Stimulated activated CD4-positive, alpha-beta T cell treated with anti-CD3 and anti-CD28 coated beads, Interleukin-1b, Interleukin-23, amount 100 ng/mL, for 4 hours (primary cell): ENCODE results near the gene TYR.
"Not testable (repeated sequence)": the region's sequence is repeated elsewhere in the genome, so short reads cannot be mapped to it uniquely, and the experiment has no call there.

Experiments
- DNase-seq, 2 donors: peaks; one replicate each; pipeline ENCODE4 v3.0.0-alpha.2; 2020; ENCODE audit warnings: low read depth in 2 of 2

Gene TYR

GRCh38 chr11:89177691-89178231 lies at the start of gene TYR:
TYR (plus strand) TSS chr11:89177875; CDS start chr11:89177954, 79 bp downstream.
- DNase-seq: no peak

DNA sequence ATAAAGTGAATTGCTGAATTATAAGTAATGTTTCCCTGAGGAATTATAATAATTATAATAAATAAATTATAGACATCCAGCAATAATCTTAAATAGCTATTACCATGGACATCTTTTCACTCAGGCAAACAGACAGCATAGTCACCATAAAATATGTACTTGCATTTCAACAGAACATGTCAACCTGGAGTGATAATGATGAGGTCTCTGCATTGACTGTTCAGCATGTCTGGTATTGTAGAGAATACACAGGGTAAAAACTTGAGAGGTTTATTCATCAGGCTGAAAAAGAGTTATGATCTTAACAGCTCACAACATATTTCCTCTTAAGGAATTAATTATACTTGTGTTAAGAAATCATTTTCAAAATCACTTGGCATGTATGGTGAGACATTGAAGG lies 41.1 kb upstream of the TYR start:
- DNase-seq: no peak

GRCh38 chr11:89147229-89147628 lies 30.4 kb upstream of the TYR start:
- DNase-seq: no peak

GRCh38 chr11:89159974-89160373 lies 17.7 kb upstream of the TYR start:
- no peak for DNase-seq

DNA sequence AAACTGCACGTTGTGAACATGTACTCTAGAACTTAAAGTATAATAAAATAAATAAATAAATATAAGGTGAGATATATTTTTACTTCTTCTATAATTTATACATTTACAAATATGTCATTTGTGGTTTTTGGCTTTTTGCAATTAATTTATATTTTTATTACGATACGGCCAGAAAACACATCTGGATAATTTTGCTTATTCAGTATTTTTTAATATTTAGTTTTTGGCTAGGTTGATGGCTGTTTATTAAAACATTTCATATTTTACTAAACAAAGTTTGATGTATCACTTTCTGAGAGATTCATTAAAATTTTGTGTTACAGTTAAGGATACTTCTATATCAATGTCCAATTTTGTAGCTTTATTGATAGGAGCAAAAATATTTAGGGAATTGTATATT lies 15.7 kb upstream of the TYR start:
- no peak for DNase-seq

DNA sequence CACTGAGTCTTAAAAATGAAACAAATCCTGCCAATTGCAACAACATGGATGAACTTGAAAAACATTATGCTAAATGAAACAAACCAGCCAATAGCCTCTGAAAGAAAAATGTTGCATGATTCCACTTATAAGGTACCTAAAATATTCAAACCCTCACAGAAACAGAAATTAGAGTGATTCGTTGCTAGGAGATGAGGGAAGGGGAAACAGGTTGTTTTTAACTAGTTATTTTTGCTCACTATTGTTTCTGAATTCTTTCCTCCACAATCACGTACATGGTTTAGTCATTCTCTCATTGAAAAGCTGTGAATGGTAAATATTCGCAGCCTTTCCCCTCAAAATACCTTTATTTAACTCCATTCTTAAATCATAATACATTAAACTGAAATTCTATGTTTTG lies 14.0 kb upstream of the TYR start:
- DNase-seq: no peak

- no peak for DNase-seq
Observed at GRCh38 chr11:89168396-89168795, 9.3 kb upstream of the TYR start.

DNA sequence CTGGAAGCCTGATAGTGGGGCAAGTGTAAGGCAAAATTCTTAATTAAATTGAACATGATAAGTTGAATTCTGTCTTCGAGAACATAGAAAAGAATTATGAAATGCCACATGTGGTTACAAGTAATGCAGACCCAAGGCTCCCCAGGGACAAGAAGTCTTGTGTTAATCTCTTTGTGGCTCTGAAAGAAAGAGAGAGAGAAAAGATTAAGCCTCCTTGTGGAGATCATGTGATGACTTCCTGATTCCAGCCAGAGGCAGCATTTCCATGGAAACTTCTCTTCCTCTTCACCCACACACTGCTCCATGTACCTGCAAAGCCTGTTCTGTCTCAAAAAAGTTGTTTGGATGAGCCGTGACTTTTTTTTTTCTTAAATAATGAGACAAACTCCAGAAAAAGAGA lies 1.9 kb upstream of the TYR start:
- no peak for DNase-seq

DNA sequence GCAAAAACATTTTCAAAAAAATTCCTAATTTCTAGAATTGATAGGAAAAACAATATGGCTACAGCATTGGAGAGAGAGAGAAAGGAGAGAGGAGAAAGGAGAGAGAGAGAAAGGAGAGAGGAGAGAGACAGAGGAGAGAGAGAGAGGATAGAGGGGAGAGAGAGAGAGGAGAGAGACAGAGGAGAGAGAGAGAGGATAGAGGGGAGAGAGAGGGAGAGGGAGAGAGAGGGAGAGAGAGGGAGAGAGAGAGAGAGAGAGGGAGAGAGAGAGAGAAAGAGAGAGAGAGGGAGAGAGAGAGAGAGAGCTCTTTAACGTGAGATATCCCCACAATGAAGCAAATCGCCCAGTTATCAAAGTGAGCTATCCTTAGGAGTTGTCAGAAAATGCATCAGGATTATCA lies 737 bp upstream of the TYR start:
- no peak for DNase-seq

- no peak for DNase-seq
Observed at GRCh38 chr11:89181111-89181510, 3.4 kb downstream of the TYR start.

GRCh38 chr11:89182773-89183518 lies 5.3 kb downstream of the TYR start:
- no peak for DNase-seq

GRCh38 chr11:89184021-89184420 lies 6.3 kb downstream of the TYR start:
- no peak for DNase-seq

DNA sequence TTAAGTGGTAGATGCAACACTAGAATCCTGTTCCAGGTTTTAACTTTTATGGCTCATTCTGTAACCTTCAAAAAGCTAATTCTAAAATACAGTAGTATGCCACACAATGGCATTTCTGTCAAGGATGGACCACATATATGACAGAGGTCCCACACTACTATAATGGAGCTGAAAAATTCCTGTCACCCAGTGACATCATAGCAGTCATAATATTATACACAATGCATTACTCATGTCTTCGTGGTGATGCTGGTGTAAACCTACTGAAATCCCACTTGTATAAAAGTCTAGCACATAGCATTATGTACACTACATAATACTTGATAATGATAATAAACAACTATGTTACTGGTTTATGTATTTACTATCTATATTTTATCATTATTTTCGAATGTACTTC lies 12.1 kb downstream of the TYR start:
- no peak for DNase-seq

- no peak for DNase-seq
Observed at GRCh38 chr11:89201138-89201537, 23.5 kb downstream of the TYR start.

- no peak for DNase-seq
Observed at GRCh38 chr11:89203814-89204213, 26.1 kb downstream of the TYR start.

GRCh38 chr11:89205378-89205777 lies 27.7 kb downstream of the TYR start:
- no peak for DNase-seq

DNA sequence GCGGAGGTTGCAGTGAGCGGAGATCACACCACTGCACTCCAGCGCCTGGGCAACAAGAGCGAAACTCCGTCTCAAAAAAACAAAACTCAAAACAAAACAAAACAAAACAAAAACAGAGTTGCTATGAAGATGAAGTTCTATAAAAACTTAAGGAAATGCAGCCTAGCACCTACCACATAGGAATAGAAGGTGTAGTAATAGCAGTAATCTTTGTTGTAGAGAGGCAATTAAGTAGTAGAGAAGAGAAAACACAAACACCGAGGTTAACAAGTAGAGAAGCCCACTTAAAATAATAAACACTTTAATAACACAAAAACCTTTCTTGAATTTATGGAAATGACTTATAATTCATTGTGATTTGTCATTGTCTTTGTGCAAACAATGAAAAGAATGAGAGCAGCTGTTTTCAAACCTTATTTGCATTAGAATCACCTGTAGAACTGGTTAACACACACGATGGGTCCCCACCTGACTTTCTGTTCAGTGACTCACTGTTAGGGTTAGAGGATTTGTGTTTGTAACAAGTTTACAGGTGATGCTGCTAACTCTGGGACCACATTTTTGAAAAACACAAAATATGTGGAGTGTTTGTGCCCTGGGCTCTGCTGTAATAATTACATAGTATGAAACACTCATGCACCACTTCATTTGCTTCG lies 43.1 kb downstream of the TYR start:
- DNase-seq: no peak

- no peak for DNase-seq
Observed at GRCh38 chr11:89235083-89235482, 57.4 kb downstream of the TYR start.

DNA sequence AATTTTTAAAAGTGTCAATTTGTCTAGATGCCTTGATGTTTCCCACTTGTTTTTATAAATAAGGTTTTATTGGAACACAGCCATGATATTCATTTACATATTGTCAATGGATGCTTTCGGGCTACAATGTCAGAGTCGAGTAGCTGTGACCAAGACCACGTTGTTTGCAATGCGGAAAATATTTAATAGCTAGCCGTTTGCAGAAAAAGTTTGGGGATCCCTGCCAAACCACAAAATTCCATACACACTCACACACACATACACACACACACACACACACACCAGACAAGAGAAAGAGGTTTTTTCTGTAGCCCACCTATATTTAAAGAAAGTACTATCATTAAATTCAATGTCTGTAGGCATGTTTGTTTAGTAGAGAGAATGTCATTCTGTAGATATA lies 58.3 kb downstream of the TYR start:
- no peak for DNase-seq

DNA sequence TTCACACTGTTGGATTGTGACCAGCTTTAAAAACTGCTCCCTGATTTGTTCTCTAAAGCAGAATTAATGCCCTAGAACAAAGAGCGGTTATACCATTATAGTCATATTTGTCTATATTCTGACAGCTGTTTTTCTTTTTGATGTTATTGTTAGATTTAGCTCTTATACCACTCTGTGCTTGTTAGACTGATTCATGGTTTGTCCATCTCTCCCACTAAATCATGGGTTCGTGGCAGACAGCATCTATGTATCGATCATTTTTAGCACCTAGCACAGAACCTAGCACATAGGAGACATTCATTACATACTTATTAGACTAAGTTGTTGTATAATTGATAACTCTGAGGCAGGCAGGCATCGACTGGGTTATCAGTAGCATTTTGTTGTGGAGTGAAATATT lies 69.3 kb downstream of the TYR start:
- not testable (repeated sequence) for DNase-seq

DNA sequence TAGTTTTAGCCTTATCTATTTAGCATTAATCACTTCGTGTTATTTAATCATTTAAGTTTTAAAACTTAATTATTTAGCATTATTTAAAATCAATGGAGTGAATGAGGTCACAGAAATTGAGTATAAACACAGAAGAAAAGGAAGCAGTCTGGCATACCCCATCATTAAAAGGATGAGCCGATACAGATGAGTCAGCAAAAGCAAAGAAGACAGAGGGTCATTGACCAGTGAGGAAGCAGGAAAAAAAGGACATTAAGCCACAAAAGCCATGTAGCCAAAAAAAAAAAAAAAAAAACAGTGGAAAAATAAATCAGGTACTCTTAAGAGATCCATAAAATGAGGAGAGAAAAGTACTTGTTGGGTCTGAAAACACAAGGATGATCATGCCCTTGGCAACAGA lies 71.5 kb downstream of the TYR start:
- DNase-seq: no peak

- DNase-seq: not testable (repeated sequence)
Observed at GRCh38 chr11:89261483-89261882, 83.8 kb downstream of the TYR start.

GRCh38 chr11:89267660-89268302 lies 90.1 kb downstream of the TYR start:
- DNase-seq: no peak
